K562 (cell line): ENCODE measurements around the gene RNASE13. TPM values are rescaled to one million over a fixed set of nuclear protein-coding genes. Genes with fewer than 3 reads are reported as not detected.

ENCODE experiments used
- ATAC-seq: fragments of 200-7000 bp; cut with Tn5 transposase; 3 replicates; pipeline ENCODE4 v1.9.1; 2020; ENCODE audit warnings: moderate library complexity
- BruUV-seq: library from RNA; stranded (reverse); fragments of 400-500 nt; replicated peaks from 2 replicates; lab custom pipeline; 2021; lab: Mats Ljungman, UMichigan
- CTCF ChIA-PET: fragments of 300-600 bp; formaldehyde crosslinking; extraction: SDS; loops from one replicate; lab custom pipeline; 2021; ENCODE audit warnings: low intra/inter-chr PET ratio; lab: Yijun Ruan, JAX
- POLR2A ChIA-PET: fragments of 300-600, 350-650 bp; sonication (Branson Sonifier 250); formaldehyde crosslinking; extraction: SDS; loops from one replicate; lab custom pipeline; 2021; ENCODE audit warnings: antibody characterized with exemption, inconsistent platforms; lab: Yijun Ruan, JAX
- DNase-seq, 4 experiments: peaks; one replicate each; pipeline versions ENCODE4 v3.0.0 to v3.0.0-alpha.2; 2011 to 2018; ENCODE audit warnings: low spot score in 3 of 4, mixed read lengths in 3 of 4; ENCODE audit errors: extremely low read depth in 1 of 4
- FAIRE-seq: peaks from 2 replicates; lab custom pipeline; 2011; peaks lifted over from hg19 to GRCh38; lab: Jason Lieb, UNC
- H2AFZ ChIP-seq: 2 replicates; pipeline ENCODE4 v1.6.0; 2011; ENCODE audit warnings: low read depth, low read length, control low read depth, inconsistent platforms
- H3K27ac ChIP-seq: fragments of 200-600 bp; 3 replicates; pipeline ENCODE4 v1.8.0; 2011; ENCODE audit warnings: low read depth, mild to moderate bottlenecking, control low read depth, inconsistent platforms, low read length, moderate library complexity, mixed read lengths; ENCODE audit errors: extremely low read depth
- H3K27me3 ChIP-seq, 2 experiments: fragments of 300-600 bp in 1 of 2; 2 replicates in 1 of 2; 3 replicates in 1 of 2; pipeline versions ENCODE4 v1.6.0 to v1.8.0; 2011; ENCODE audit warnings: inconsistent platforms in 2 of 2, low read length in 2 of 2, mild to moderate bottlenecking in 1 of 2, mixed read lengths in 1 of 2, moderate library complexity in 1 of 2; ENCODE audit not compliant: control insufficient read depth in 2 of 2, insufficient read depth in 2 of 2
- H3K36me3 ChIP-seq: fragments of 300-600 bp; 3 replicates; pipeline ENCODE4 v1.8.0; 2011; ENCODE audit warnings: mild to moderate bottlenecking, low read length, inconsistent platforms; ENCODE audit not compliant: control insufficient read depth, insufficient read depth
- H3K4me1 ChIP-seq, 2 experiments: fragments of 200-600 bp in 1 of 2; replicated peaks in 1 of 2; 2 replicates in 1 of 2; 3 replicates in 1 of 2; pipeline versions ENCODE4 v1.5.1 to v1.8.0; 2011; ENCODE audit warnings: inconsistent platforms in 2 of 2, low read length in 2 of 2, mild to moderate bottlenecking in 1 of 2, mixed read lengths in 1 of 2, moderate library complexity in 1 of 2; ENCODE audit not compliant: control insufficient read depth in 2 of 2, insufficient read depth in 2 of 2
- H3K4me2 ChIP-seq: 2 replicates; pipeline ENCODE4 v1.6.1; 2011; ENCODE audit warnings: low read length, control low read depth, inconsistent platforms, mixed read lengths; ENCODE audit not compliant: insufficient read depth
- H3K4me3 ChIP-seq: fragments of 200-600 bp; sonication (generic), shearing (Covaris generic); 2 replicates; pipeline ENCODE4 v1.5.1; 2016; ENCODE audit warnings: control low read depth, inconsistent platforms
- H3K79me2 ChIP-seq: fragments of 200-600 bp; 3 replicates; pipeline ENCODE4 v1.8.0; 2011; ENCODE audit warnings: low read length, inconsistent platforms; ENCODE audit not compliant: control insufficient read depth, insufficient read depth
- H3K9ac ChIP-seq, 2 experiments: 2 replicates each; pipeline versions ENCODE4 v1.6.0 to v1.6.1; 2011; ENCODE audit warnings: low read depth in 2 of 2, low read length in 2 of 2, control low read depth in 1 of 2, inconsistent platforms in 1 of 2, mild to moderate bottlenecking in 1 of 2, mixed read lengths in 1 of 2; ENCODE audit not compliant: insufficient read depth in 1 of 2
- H3K9me1 ChIP-seq: one replicate; pipeline ENCODE4 v1.6.0; 2011; ENCODE audit warnings: inconsistent platforms, mild to moderate bottlenecking, low read length, moderate library complexity; ENCODE audit not compliant: control insufficient read depth, insufficient read depth
- H3K9me3 ChIP-seq: replicated peaks from 2 replicates; pipeline ENCODE4 v1.5.1; 2011; ENCODE audit warnings: low read depth, low read length, inconsistent platforms; ENCODE audit not compliant: control insufficient read depth, insufficient read depth
- H4K20me1 ChIP-seq: replicated peaks from 2 replicates; pipeline ENCODE4 v1.6.1; 2011; ENCODE audit warnings: low read length, inconsistent platforms, mixed read lengths; ENCODE audit not compliant: control insufficient read depth, insufficient read depth
- CBX2 ChIP-seq: fragments of 200-600 bp; sonication (generic); IDR thresholded peaks from one replicate; pipeline ENCODE4 v1.6.1; 2012; ENCODE audit warnings: mild to moderate bottlenecking, low read length, inconsistent platforms; ENCODE audit not compliant: insufficient read depth, poor library complexity, severe bottlenecking
- CREB3 ChIP-seq: fragments of 450-650 bp; conservative IDR thresholded peaks from 2 replicates; pipeline ENCODE4 v1.6.1; 2016; ENCODE audit warnings: missing genetic modification characterization, low read depth, mild to moderate bottlenecking, missing compliant biosample characterization, moderate library complexity
- EP400 ChIP-seq: fragments of 450-650 bp; IDR thresholded peaks from 2 replicates; pipeline ENCODE4 v1.6.1; 2017; ENCODE audit warnings: antibody characterized with exemption, mild to moderate bottlenecking, moderate library complexity
- ESRRA ChIP-seq: fragments of 450-650 bp; IDR thresholded peaks from 2 replicates; pipeline ENCODE4 v1.6.1; 2014; ENCODE audit warnings: low read depth, mild to moderate bottlenecking, moderate library complexity, borderline replicate concordance
- ETS2 ChIP-seq: IDR thresholded peaks from 2 replicates; pipeline ENCODE4 v1.6.1; 2016; ENCODE audit warnings: borderline replicate concordance, missing genetic modification characterization, mild to moderate bottlenecking, moderate library complexity, missing compliant biosample characterization; ENCODE audit not compliant: poor library complexity, severe bottlenecking
- KHSRP ChIP-seq: fragments of 450-650 bp; IDR thresholded peaks from 2 replicates; pipeline ENCODE4 v1.6.1; 2017
- MAFF ChIP-seq: IDR thresholded peaks from 2 replicates; pipeline ENCODE4 v1.6.1; 2012; ENCODE audit warnings: low read length, improper control_type of control experiment
- MIER1 ChIP-seq: fragments of 450-650 bp; IDR thresholded peaks from 2 replicates; pipeline ENCODE4 v1.6.1; 2016; ENCODE audit warnings: antibody characterized with exemption, mild to moderate bottlenecking, low read depth
- NFE2 ChIP-seq: IDR thresholded peaks from 2 replicates; pipeline ENCODE4 v1.6.1; 2014; ENCODE audit warnings: antibody characterized with exemption, low read depth
- NR2F6 ChIP-seq: fragments of 450-650 bp; formaldehyde crosslinking; IDR thresholded peaks from 2 replicates; pipeline ENCODE4 v1.4.0; 2020; ENCODE audit warnings: mild to moderate bottlenecking
- POLR3G ChIP-seq: IDR thresholded peaks from 2 replicates; pipeline ENCODE4 v1.6.1; 2011; ENCODE audit not compliant: insufficient read length, insufficient replicate concordance; ENCODE audit errors: extremely low read depth
- THAP12 ChIP-seq: fragments of 250-450 bp; sonication (Bioruptor Pico); IDR thresholded peaks from 2 replicates; pipeline ENCODE4 v1.9.0; 2021; ENCODE audit warnings: mild to moderate bottlenecking, inconsistent platforms
- ZBTB26 ChIP-seq: fragments of 450-650 bp; formaldehyde crosslinking; IDR thresholded peaks from 2 replicates; pipeline ENCODE4 v1.4.0; 2022; ENCODE audit warnings: missing genetic modification characterization
- ZNF146 ChIP-seq: IDR thresholded peaks from one replicate; pipeline ENCODE4 v1.6.1; 2018; ENCODE audit warnings: missing compliant biosample characterization; ENCODE audit not compliant: unreplicated experiment
- ZNF239 ChIP-seq: fragments of 250-450 bp; sonication (Bioruptor Pico); IDR thresholded peaks from 2 replicates; pipeline ENCODE4 v1.4.0; 2020; ENCODE audit warnings: mild to moderate bottlenecking
- ZNF324 ChIP-seq: fragments of 250-450 bp; sonication (Bioruptor Pico); IDR thresholded peaks from 2 replicates; pipeline ENCODE4 v1.4.0; 2020; ENCODE audit warnings: mild to moderate bottlenecking
- ZNF699 ChIP-seq: fragments of 250-450 bp; sonication (Bioruptor Pico); IDR thresholded peaks from 2 replicates; pipeline ENCODE4 v1.8.0; 2021; ENCODE audit warnings: mild to moderate bottlenecking, moderate library complexity; ENCODE audit not compliant: insufficient replicate concordance
- WGBS: fragments of 100-300 bp; shearing (Covaris generic); methylation state at CpG from one replicate; pipeline ENCODE4 v1.1.6; 2016; ENCODE audit warnings: low coverage, mixed read lengths; ENCODE audit not compliant: insufficient coverage; ENCODE audit errors: missing lambda C conversion rate; 5-methylcytosine and 5-hydroxymethylcytosine counted together
- in situ Hi-C: fragments of 300-500 bp; cut with MboI; formaldehyde crosslinking; loops from 4 replicates; pipeline ENCODE4 v1.15.0; 2018; ENCODE audit warnings: inconsistent platforms, mixed read lengths
- intact Hi-C: fragments of 100-400 bp; cut with micrococcal nuclease; formaldehyde crosslinking; loops from 2 replicates; pipeline ENCODE4 v1.14.2; 2022
- polyA plus RNA-seq, 8 experiments: library from polyadenylated mRNA; depleted of rRNA in 4 of 8; stranded (reverse) in 5 of 8; unstranded in 3 of 8; fragments of >200 nt; fragmentation: Nextera tagmentation in 2 of 8; fragmentation: Illumina TruSeq in 1 of 8; extraction: Ambion mirVana in 2 of 8; extraction: Trizol in 1 of 8; gene quantifications; 2 replicates each; pipeline versions ENCODE4 v1.2.1 to v1.2.3, GENCODE V29; 2011 to 2014; ENCODE audit warnings: inconsistent platforms in 1 of 8, missing spikeins in 1 of 8
- total RNA-seq, 7 experiments: library from RNA; depleted of rRNA in 6 of 7; stranded (reverse); fragments of >200 nt in 6 of 7; fragmentation: Illumina TruSeq in 2 of 7; extraction: Trizol in 2 of 7; gene quantifications; 2 replicates each; pipeline versions ENCODE4 v1.2.1 to v1.2.3, GENCODE V29; 2011 to 2021; ENCODE audit warnings: low replicate concordance in 1 of 7

RNASE13 gene
- total and polyA plus RNA-seq, 9 of the 15 experiments (the other 6 are each of a cell fraction or from before 2014, with no cell fraction given) = not detected

- no peak for TF ChIP-seq ZNF239 (CRISPR knock-in tag)
- no peak for TF ChIP-seq MIER1
- TF ChIP-seq CREB3 = no peak
- TF ChIP-seq KHSRP = no peak
- no peak for TF ChIP-seq THAP12
- TF ChIP-seq NFE2 = no peak
- TF ChIP-seq ZNF324 (CRISPR knock-in tag) = no peak
- TF ChIP-seq NR2F6 = no peak
- no peak for TF ChIP-seq ZBTB26
- no peak for TF ChIP-seq MAFF
- TF ChIP-seq POLR3G = no peak
- TF ChIP-seq EP400 = no peak
- TF ChIP-seq CBX2 = no peak
- TF ChIP-seq ZNF146 (CRISPR knock-in tag) = no peak
- no peak for TF ChIP-seq ZNF699 (CRISPR knock-in tag)
- no peak for TF ChIP-seq ETS2 (tag)
- no peak for TF ChIP-seq ESRRA
- Histone ChIP-seq H3K4me3 (no peak overlapping the region), H3K79me2 (no peaks in the 10 kb centered on the region), H3K4me1 (peaks cover 5 to 25% of the 10 kb centered on the region in 2 experiments; a peak in 4 of 5 replicates), H3K27me3 (no peaks in the 10 kb centered on the region), H3K4me2 (no peak overlapping the region), H4K20me1 (no peaks in the 10 kb centered on the region), H3K9me3 (no peaks in the 10 kb centered on the region), H3K9ac (no peak overlapping the region), H3K9me1 (no peaks in the 10 kb centered on the region), H2AFZ (no peak overlapping the region), H3K36me3 (no peaks in the 10 kb centered on the region), H3K27ac (no peak overlapping the region)
- no peak for ATAC-seq
- intact Hi-C loops (loop anchor here (5.0 kb wide), 1 partner anchor 186 kb away; no protein-coding TSS in a partner anchor), in situ Hi-C loops (no loop called here)
- no TSS peak for BruUV-seq
- DNase-seq = no peak
- FAIRE-seq = no peak
- ChIA-PET CTCF (no interaction called here), POLR2A (interaction anchor here (0.7 kb wide), 1 partner anchor 28 kb away, joined by 3 read pairs; no protein-coding TSS in a partner anchor)
- 48% methylated on average over 8 of the region's 8 CpGs for WGBS
These were observed 8.3 kb upstream of the RNASE13 start for GRCh38 chr14:21042918-21043317.
